ENCODE measurements around the gene MRGPRG.

DNA sequence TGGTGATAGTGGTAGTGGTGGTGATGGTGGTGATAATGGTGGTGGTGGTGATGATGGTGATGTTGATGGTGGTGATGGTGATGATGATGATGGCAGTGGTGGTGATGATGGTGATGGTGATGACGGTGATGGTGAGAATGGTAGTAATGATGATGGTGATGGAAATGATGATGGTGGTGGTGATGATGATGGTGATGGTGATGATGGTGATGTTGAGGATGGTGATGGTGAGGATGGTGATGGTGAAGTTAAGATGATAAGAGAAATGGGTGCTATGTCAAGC, 11.8 kb downstream of the MRGPRG start:
- TF ChIP-seq, protein P1, sequence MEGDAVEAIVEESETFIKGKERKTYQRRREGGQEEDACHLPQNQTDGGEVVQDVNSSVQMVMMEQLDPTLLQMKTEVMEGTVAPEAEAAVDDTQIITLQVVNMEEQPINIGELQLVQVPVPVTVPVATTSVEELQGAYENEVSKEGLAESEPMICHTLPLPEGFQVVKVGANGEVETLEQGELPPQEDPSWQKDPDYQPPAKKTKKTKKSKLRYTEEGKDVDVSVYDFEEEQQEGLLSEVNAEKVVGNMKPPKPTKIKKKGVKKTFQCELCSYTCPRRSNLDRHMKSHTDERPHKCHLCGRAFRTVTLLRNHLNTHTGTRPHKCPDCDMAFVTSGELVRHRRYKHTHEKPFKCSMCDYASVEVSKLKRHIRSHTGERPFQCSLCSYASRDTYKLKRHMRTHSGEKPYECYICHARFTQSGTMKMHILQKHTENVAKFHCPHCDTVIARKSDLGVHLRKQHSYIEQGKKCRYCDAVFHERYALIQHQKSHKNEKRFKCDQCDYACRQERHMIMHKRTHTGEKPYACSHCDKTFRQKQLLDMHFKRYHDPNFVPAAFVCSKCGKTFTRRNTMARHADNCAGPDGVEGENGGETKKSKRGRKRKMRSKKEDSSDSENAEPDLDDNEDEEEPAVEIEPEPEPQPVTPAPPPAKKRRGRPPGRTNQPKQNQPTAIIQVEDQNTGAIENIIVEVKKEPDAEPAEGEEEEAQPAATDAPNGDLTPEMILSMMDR (IDR thresholded peaks at IDR 0.05 in 8 of 11, conservative IDR thresholded peaks at IDR 0.05 in 3 of 11): no peak
- TF ChIP-seq POLR2AphosphoS5 (IDR thresholded peaks at IDR 0.05): no peak

All from spleen (tissue), 7 donors.